ENCODE results near the gene PRPF6.

DNA sequence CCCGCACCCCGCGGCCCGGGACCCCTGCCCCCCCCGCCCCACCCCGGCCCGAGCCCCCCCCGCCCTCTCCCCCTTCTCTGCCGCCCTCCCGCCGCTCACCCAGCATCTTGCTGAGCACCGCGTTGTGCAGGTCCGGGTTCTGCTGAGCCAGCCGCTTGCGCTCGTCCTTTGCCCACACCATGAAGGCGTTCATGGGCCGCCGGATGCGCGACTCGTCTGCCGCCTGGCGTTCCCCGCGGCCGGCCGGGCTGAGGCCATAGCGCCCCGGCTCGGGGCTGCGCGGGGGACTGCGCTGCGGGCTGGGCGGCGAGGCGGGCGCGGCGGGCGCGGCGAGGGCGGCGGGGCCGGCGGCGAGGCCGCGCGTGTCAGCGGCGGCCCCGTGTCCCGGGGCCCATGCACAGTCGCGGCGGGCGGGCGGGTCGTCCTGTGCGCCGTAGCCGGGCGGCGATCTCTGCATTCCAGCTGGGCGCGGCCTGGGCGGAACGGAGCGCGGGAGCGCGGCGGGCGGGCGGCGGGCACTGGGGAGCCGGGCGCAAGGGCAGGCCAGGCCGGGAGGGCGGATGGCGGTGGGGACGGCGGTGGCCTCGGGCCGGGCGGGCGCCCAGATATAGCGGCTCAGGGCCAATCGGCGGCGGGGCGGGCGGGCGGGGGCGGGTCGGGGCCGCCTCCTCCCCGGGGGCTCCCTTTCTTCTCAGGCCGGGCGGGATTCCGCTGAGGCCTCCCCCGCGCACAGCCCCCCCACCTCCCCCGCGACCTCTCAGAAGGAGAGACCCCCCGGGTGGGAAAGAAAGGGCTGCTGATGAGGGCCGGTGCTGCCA lies 68.3 kb downstream of the PRPF6 start, which contains the start of gene SOX18:
- TF ChIP-seq EZH2 (IDR thresholded peaks at IDR 0.05), result no peak
- TF ChIP-seq, protein P1, sequence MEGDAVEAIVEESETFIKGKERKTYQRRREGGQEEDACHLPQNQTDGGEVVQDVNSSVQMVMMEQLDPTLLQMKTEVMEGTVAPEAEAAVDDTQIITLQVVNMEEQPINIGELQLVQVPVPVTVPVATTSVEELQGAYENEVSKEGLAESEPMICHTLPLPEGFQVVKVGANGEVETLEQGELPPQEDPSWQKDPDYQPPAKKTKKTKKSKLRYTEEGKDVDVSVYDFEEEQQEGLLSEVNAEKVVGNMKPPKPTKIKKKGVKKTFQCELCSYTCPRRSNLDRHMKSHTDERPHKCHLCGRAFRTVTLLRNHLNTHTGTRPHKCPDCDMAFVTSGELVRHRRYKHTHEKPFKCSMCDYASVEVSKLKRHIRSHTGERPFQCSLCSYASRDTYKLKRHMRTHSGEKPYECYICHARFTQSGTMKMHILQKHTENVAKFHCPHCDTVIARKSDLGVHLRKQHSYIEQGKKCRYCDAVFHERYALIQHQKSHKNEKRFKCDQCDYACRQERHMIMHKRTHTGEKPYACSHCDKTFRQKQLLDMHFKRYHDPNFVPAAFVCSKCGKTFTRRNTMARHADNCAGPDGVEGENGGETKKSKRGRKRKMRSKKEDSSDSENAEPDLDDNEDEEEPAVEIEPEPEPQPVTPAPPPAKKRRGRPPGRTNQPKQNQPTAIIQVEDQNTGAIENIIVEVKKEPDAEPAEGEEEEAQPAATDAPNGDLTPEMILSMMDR (IDR thresholded peaks at IDR 0.05), result no peak
- no peak for TF ChIP-seq EZH2phosphoT487 (IDR thresholded peaks at IDR 0.05)
